GM18858 (cell line): ENCODE results near the gene FRMD3.

ENCODE experiments used
- ATAC-seq: cut with Tn5 transposase; IDR thresholded peaks from one replicate; pipeline ENCODE4 v1.9.1; 2021; ENCODE audit not compliant: unreplicated experiment

The FRMD3 gene

GRCh38 chr9:83342006-83342405 is 196.2 kb downstream of the FRMD3 start:
- ATAC-seq = no peak

GRCh38 chr9:83340451-83340850 is 197.8 kb downstream of the FRMD3 start:
- ATAC-seq = no peak

- no peak for ATAC-seq
Observed at GRCh38 chr9:83339435-83339834, 198.8 kb downstream of the FRMD3 start.

GRCh38 chr9:83336706-83337105 is 201.5 kb downstream of the FRMD3 start:
- ATAC-seq = no peak

- peak; percentile 49 for ATAC-seq
Observed at GRCh38 chr9:83334320-83334719, 203.9 kb downstream of the FRMD3 start.

GRCh38 chr9:83330207-83331196 is 207.7 kb downstream of the FRMD3 start:
- ATAC-seq = no peak

- ATAC-seq = no peak
Observed at GRCh38 chr9:83327750-83328622, 210.2 kb downstream of the FRMD3 start.

- ATAC-seq = no peak
Observed at GRCh38 chr9:83327323-83327722, 210.9 kb downstream of the FRMD3 start.

GRCh38 chr9:83323148-83323547 is 215.1 kb downstream of the FRMD3 start:
- ATAC-seq = no peak

- ATAC-seq = no peak
Observed at GRCh38 chr9:83322438-83322837, 215.8 kb downstream of the FRMD3 start.

GRCh38 chr9:83317244-83317643 is 221.0 kb downstream of the FRMD3 start:
- no peak for ATAC-seq

- ATAC-seq = no peak
Observed at GRCh38 chr9:83315649-83316048, 222.6 kb downstream of the FRMD3 start.

GRCh38 chr9:83313781-83314180 is 224.4 kb downstream of the FRMD3 start:
- no peak for ATAC-seq

GRCh38 chr9:83312537-83312936 is 225.7 kb downstream of the FRMD3 start:
- no peak for ATAC-seq

- ATAC-seq = no peak
Observed at GRCh38 chr9:83307066-83307724, 231.0 kb downstream of the FRMD3 start.

- no peak for ATAC-seq
Observed at GRCh38 chr9:83304686-83305085, 233.5 kb downstream of the FRMD3 start.

- ATAC-seq = no peak
Observed at GRCh38 chr9:83299571-83299970, 238.6 kb downstream of the FRMD3 start.

- ATAC-seq = no peak
Observed at GRCh38 chr9:83299094-83299493, 239.1 kb downstream of the FRMD3 start.

GRCh38 chr9:83296123-83296522 is 242.1 kb downstream of the FRMD3 start:
- peak; percentile 73 for ATAC-seq

GRCh38 chr9:83294816-83295215 is 243.4 kb downstream of the FRMD3 start:
- ATAC-seq = no peak

- no peak for ATAC-seq
Observed at GRCh38 chr9:83291196-83291595, 247.0 kb downstream of the FRMD3 start.
